Suprapubic skin (tissue), 4 donors: ENCODE results near the gene MFN2.

Experiments used
- CTCF ChIP-seq, 2 donors: fragments of 200-600 bp in 1 of 2; fragments of 450-650 bp in 1 of 2; sonication (generic) in 1 of 2; IDR thresholded peaks; one replicate each; pipeline ENCODE4 v1.5.1; 2016 to 2019; ENCODE audit warnings: antibody characterized with exemption in 2 of 2, mild to moderate bottlenecking in 1 of 2, moderate library complexity in 1 of 2
- EP300 ChIP-seq: sonication (generic); formaldehyde crosslinking; IDR thresholded peaks from one replicate; pipeline ENCODE4 v1.6.1; 2017; ENCODE audit warnings: antibody characterized with exemption
- POLR2A ChIP-seq, 2 donors: fragments of 450-650 bp; IDR thresholded peaks; one replicate each; pipeline ENCODE4 v1.6.1; 2017; ENCODE audit warnings: antibody characterized with exemption in 2 of 2, mild to moderate bottlenecking in 2 of 2, moderate library complexity in 2 of 2
- POLR2AphosphoS5 ChIP-seq, 3 donors: sonication (generic); formaldehyde crosslinking; IDR thresholded peaks; one replicate each; pipeline ENCODE4 v1.6.1; 2017; ENCODE audit warnings: antibody characterized with exemption in 3 of 3

GRCh38 chr1:11989669-11990068 lies 9.4 kb downstream of the MFN2 start:
- TF ChIP-seq CTCF (IDR thresholded peaks at IDR 0.05) (no peak), POLR2AphosphoS5 (IDR thresholded peaks at IDR 0.05) (no peak), POLR2A (IDR thresholded peaks at IDR 0.05) (no peak), EP300 (no peak)
